ES-I3 (cell line): ENCODE data around the gene TMX3.

Experiments used
- H3K36me3 ChIP-seq: 2 replicates; pipeline ENCODE4 v1.6.1; 2013; ENCODE audit warnings: mild to moderate bottlenecking, low read length, control low read depth, moderate library complexity; ENCODE audit not compliant: insufficient read depth
- H3K4me1 ChIP-seq: 2 replicates; pipeline ENCODE4 v1.6.1; 2013; ENCODE audit warnings: mild to moderate bottlenecking, control low read depth, low read length; ENCODE audit not compliant: insufficient read depth
- H3K9ac ChIP-seq: 2 replicates; pipeline ENCODE4 v1.6.1; 2013; ENCODE audit warnings: low read depth, mild to moderate bottlenecking, low read length, moderate library complexity
- H3K9me3 ChIP-seq: 2 replicates; pipeline ENCODE4 v1.6.1; 2013; ENCODE audit warnings: mild to moderate bottlenecking, low read length, moderate library complexity; ENCODE audit not compliant: control insufficient read depth, insufficient read depth

TMX3 gene

GRCh38 chr18:68714712-68715496 is at the start of gene TMX3:
Gene TMX3, minus strand, starts transcription at chr18:68715108. Its CDS starts 127 bp downstream, at chr18:68714981.
- Histone ChIP-seq H3K9ac (peak within 1 kb of the TSS; percentile 90), H3K9me3 (no peaks in the 10 kb centered on the region), H3K36me3 (peaks cover 8% of the 10 kb centered on the region), H3K4me1 (peaks cover 3% of the 10 kb centered on the region; the same call in 1 of the 2 replicates)

GRCh38 chr18:68764016-68764415 is 49.1 kb upstream of the TMX3 start:
- no peaks in the 10 kb centered on the region for H3K4me1 ChIP-seq
- H3K9me3 ChIP-seq = peaks cover 5% of the 10 kb centered on the region; the same call in 1 of the 2 replicates
- no peak overlapping the region for H3K9ac ChIP-seq
- H3K36me3 ChIP-seq = no peaks in the 10 kb centered on the region

- H3K9me3 ChIP-seq = peaks cover 8% of the 10 kb centered on the region; the same call in 1 of the 2 replicates
- no peaks in the 10 kb centered on the region for H3K4me1 ChIP-seq
- no peaks in the 10 kb centered on the region for H3K36me3 ChIP-seq
- H3K9ac ChIP-seq = no peak overlapping the region
Measured at GRCh38 chr18:68763083-68763482, 48.2 kb upstream of the TMX3 start.

- H3K9ac ChIP-seq = no peak overlapping the region
- peaks cover 8% of the 10 kb centered on the region; the same call in 1 of the 2 replicates for H3K9me3 ChIP-seq
- H3K4me1 ChIP-seq = no peaks in the 10 kb centered on the region
- no peaks in the 10 kb centered on the region for H3K36me3 ChIP-seq
Measured at GRCh38 chr18:68759308-68759707, 44.4 kb upstream of the TMX3 start.

- Histone ChIP-seq H3K9me3 (peaks cover 8% of the 10 kb centered on the region; the same call in 1 of the 2 replicates), H3K4me1 (no peaks in the 10 kb centered on the region), H3K9ac (no peak overlapping the region), H3K36me3 (no peaks in the 10 kb centered on the region)
Measured at GRCh38 chr18:68757126-68757525, 42.2 kb upstream of the TMX3 start.

- Histone ChIP-seq H3K9ac (no peak overlapping the region), H3K36me3 (no peaks in the 10 kb centered on the region), H3K4me1 (no peaks in the 10 kb centered on the region), H3K9me3 (no peaks in the 10 kb centered on the region)
Measured at GRCh38 chr18:68742206-68742605, 27.3 kb upstream of the TMX3 start.

GRCh38 chr18:68740966-68741365 is 26.1 kb upstream of the TMX3 start:
- no peaks in the 10 kb centered on the region for H3K4me1 ChIP-seq
- no peak overlapping the region for H3K9ac ChIP-seq
- no peaks in the 10 kb centered on the region for H3K36me3 ChIP-seq
- H3K9me3 ChIP-seq = no peaks in the 10 kb centered on the region

GRCh38 chr18:68739462-68739861 is 24.6 kb upstream of the TMX3 start:
- Histone ChIP-seq H3K4me1 (peaks cover 5% of the 10 kb centered on the region; the same call in 1 of the 2 replicates), H3K9me3 (no peaks in the 10 kb centered on the region), H3K9ac (no peak overlapping the region), H3K36me3 (no peaks in the 10 kb centered on the region)

GRCh38 chr18:68738564-68738963 is 23.7 kb upstream of the TMX3 start:
- Histone ChIP-seq H3K4me1 (peaks cover 5% of the 10 kb centered on the region; the same call in 1 of the 2 replicates), H3K9me3 (no peaks in the 10 kb centered on the region), H3K36me3 (no peaks in the 10 kb centered on the region), H3K9ac (no peak overlapping the region)

GRCh38 chr18:68735483-68736343 is 20.8 kb upstream of the TMX3 start:
- Histone ChIP-seq H3K9me3 (no peaks in the 10 kb centered on the region), H3K9ac (no peak overlapping the region), H3K4me1 (peaks cover 5% of the 10 kb centered on the region; the same call in 1 of the 2 replicates), H3K36me3 (no peaks in the 10 kb centered on the region)

- Histone ChIP-seq H3K36me3 (no peaks in the 10 kb centered on the region), H3K4me1 (peaks cover 5% of the 10 kb centered on the region; the same call in 1 of the 2 replicates), H3K9me3 (no peaks in the 10 kb centered on the region), H3K9ac (no peak overlapping the region)
Measured at GRCh38 chr18:68734308-68734707, 19.4 kb upstream of the TMX3 start.

- no peak overlapping the region for H3K9ac ChIP-seq
Measured at GRCh38 chr18:68733707-68734106, 18.8 kb upstream of the TMX3 start.

GRCh38 chr18:68728081-68728700 is 13.3 kb upstream of the TMX3 start:
- Histone ChIP-seq H3K9me3 (no peaks in the 10 kb centered on the region; the same call in 1 of the 2 replicates), H3K36me3 (no peaks in the 10 kb centered on the region), H3K4me1 (no peaks in the 10 kb centered on the region), H3K9ac (no peak overlapping the region)

More at GRCh38 chr18:68733707-68734106, 18.8 kb upstream of the TMX3 start:
- H3K36me3 ChIP-seq = no peaks in the 10 kb centered on the region
- H3K9me3 ChIP-seq = no peaks in the 10 kb centered on the region
- peaks cover 5% of the 10 kb centered on the region; the same call in 1 of the 2 replicates for H3K4me1 ChIP-seq

- no peaks in the 10 kb centered on the region for H3K36me3 ChIP-seq
- H3K9ac ChIP-seq = no peak overlapping the region
- no peaks in the 10 kb centered on the region for H3K4me1 ChIP-seq
- no peaks in the 10 kb centered on the region; the same call in 1 of the 2 replicates for H3K9me3 ChIP-seq
Measured at GRCh38 chr18:68727506-68727905, 12.6 kb upstream of the TMX3 start.
